Dendritic cell treated with granulocyte-macrophage colony-stimulating factor and Interleukin-4, amounts not matched to agents 40 ng/mL and 50 ng/mL, for 4 days (primary cell): Measurements from ENCODE around the gene CD48.

ENCODE experiments used
- H3K27ac Mint-ChIP-seq: one replicate; pipeline ENCODE4 v1.8.0; 2022; ENCODE audit warnings: mild to moderate bottlenecking, mixed read lengths
- H3K27me3 Mint-ChIP-seq: one replicate; pipeline ENCODE4 v1.8.0; 2022; ENCODE audit warnings: mild to moderate bottlenecking, mixed read lengths
- H3K36me3 Mint-ChIP-seq: one replicate; pipeline ENCODE4 v1.8.0; 2022; ENCODE audit warnings: low read depth, mixed read lengths
- H3K4me1 Mint-ChIP-seq: one replicate; pipeline ENCODE4 v1.8.0; 2022; ENCODE audit warnings: low read depth, mixed read lengths
- H3K4me3 Mint-ChIP-seq: one replicate; pipeline ENCODE4 v1.8.0; 2022; ENCODE audit warnings: mild to moderate bottlenecking, moderate library complexity, mixed read lengths
- H3K9me3 Mint-ChIP-seq: one replicate; pipeline ENCODE4 v1.8.0; 2022; ENCODE audit warnings: mixed read lengths
- intact Hi-C: fragments of 100-400 bp; cut with micrococcal nuclease; formaldehyde crosslinking; loops from one replicate; pipeline ENCODE4 v1.15.0; 2022

CD48 gene, protein sequence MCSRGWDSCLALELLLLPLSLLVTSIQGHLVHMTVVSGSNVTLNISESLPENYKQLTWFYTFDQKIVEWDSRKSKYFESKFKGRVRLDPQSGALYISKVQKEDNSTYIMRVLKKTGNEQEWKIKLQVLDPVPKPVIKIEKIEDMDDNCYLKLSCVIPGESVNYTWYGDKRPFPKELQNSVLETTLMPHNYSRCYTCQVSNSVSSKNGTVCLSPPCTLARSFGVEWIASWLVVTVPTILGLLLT

DNA sequence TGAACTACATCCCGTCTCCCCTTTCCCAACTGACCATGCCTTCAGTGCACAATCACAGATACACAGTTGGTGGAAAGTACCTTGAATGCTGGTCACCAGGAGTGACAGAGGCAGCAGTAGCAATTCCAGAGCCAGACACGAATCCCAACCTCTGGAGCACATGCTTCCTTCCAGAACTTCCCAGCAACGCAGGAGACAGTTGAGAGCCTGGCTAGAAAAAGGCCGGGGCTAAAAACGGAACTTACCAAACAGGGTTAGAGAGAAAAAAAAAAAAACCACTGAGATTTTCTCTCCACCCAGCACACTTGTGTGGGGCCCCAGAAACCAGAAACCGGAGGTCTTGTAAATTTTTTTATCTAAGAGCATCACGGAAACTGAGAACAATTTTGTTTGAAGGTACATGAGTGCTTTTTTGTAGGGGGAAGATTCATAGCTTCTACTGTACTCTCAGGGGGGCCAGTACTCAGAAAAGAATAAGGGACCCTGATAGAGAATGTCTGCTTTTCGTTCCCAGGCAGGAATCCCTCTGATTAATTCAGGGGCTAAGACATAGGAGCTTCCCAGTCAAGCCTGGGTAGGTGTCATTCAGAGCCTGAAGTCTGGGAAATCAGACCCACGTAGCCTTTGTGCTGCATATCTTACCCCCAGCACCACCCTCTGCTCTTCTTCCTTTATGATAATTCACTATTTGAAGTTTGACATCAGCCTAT lies at the start of gene CD48:
Gene CD48, minus strand, starts transcription at position 221 of the 710 bp plus-strand sequence. Its CDS starts 59 bp downstream, at position 162.
- no peaks in the 10 kb centered on the region for H3K36me3 Mint-ChIP-seq
- H3K27me3 Mint-ChIP-seq, result no peaks in the 10 kb centered on the region
- peaks cover 50% of the 10 kb centered on the region for H3K4me1 Mint-ChIP-seq
- H3K4me3 Mint-ChIP-seq, result peak within 1 kb of the TSS; percentile 72
- H3K27ac Mint-ChIP-seq, result peak within 1 kb of the TSS; percentile 86
- intact Hi-C loops, result no loop called here
- no peaks in the 10 kb centered on the region for H3K9me3 Mint-ChIP-seq

DNA sequence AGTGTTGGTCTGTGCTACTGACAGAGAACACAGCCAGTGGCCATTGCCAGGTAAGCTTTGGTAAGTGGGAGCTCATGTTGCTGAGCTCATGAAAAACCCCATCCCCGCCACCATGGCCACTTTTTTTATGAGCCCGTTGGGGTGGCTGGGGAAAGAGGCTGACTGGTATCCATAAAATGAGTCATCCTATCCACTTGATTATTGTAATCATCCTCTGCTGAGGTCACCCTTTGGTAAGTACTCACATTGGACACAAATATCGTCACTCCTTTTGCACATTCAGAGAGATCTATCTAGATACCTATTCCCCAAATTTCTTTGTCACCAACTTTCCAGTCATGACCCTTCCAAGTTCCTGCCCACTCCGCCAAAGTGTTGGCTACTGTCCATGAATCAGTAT lies 49.4 kb upstream of the CD48 start:
- Mint-ChIP-seq H3K27me3 (peaks cover under 1% of the 10 kb centered on the region), H3K4me1 (no peaks in the 10 kb centered on the region), H3K27ac (no peak overlapping the region), H3K4me3 (no peak overlapping the region), H3K9me3 (no peaks in the 10 kb centered on the region), H3K36me3 (no peaks in the 10 kb centered on the region)
- intact Hi-C loops, result no loop called here

DNA sequence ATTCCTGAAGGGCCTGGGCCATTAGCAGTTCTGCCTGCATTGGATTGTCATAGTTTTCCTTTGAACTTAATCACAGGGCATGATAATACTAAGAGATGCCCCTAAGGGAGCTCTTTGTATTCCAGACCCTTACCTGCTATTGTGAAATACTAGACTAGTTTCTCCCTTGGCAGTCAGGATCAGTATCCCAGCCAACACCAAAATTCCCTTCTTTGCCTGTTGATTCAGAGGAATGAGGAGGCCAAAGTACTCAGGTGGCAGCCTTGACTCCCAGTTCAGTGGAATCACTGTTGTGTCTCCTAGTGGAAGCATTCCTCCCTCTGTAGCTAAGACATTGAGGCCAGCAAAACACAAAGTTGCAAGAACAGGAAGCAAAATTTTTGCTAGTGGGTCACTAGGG lies 48.1 kb upstream of the CD48 start:
- Mint-ChIP-seq H3K27ac (no peak overlapping the region), H3K9me3 (no peaks in the 10 kb centered on the region)

DNA sequence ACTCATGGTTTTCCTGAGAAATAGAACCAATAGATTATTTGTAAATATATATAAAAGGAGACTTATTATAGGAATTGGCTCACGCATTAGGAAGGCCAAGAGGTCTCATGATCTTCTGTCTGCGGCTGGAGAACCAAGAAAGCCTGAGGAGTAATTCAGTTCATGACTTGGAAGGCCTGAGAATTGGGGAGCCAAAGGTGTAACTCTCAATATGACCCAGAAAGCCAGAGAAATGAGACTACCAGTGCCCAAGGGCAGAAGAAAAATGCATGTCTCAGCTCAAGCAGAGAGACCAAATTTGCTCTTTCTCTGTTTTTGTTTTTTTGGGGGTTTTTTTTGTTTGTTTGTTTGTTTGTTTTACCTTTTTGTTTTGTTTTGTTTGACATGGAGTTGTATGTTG lies 46.9 kb upstream of the CD48 start:
- intact Hi-C loops, result no loop called here
- no peaks in the 10 kb centered on the region for H3K4me1 Mint-ChIP-seq
- H3K4me3 Mint-ChIP-seq, result no peak overlapping the region
- H3K36me3 Mint-ChIP-seq, result no peaks in the 10 kb centered on the region
- no peaks in the 10 kb centered on the region for H3K9me3 Mint-ChIP-seq
- H3K27me3 Mint-ChIP-seq, result peaks cover 3% of the 10 kb centered on the region
- H3K27ac Mint-ChIP-seq, result no peak overlapping the region

More for the DNA sequence above, 48.1 kb upstream of the CD48 start:
- Mint-ChIP-seq H3K27me3 (peaks cover 3% of the 10 kb centered on the region), H3K4me3 (no peak overlapping the region), H3K4me1 (no peaks in the 10 kb centered on the region), H3K36me3 (no peaks in the 10 kb centered on the region)
- intact Hi-C loops, result no loop called here

DNA sequence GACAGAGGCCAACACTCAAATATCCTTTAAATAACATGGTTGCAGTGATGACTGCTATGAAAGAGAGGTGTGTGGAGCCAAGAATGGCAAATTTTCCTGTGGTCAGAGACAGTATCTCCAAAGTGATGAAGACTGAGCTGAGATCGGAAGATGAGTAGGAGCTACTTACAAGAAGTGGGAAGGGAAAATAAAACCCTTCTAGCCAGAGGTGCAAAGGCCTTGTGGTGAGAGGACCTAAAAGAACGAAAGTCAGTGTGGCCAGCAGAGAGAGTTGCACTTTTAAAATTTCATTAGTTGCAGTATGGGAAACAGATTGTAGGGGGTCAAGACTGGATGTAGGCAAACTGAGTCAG lies 45.2 kb upstream of the CD48 start:
- H3K9me3 Mint-ChIP-seq, result no peaks in the 10 kb centered on the region
- no peaks in the 10 kb centered on the region for H3K4me1 Mint-ChIP-seq
- intact Hi-C loops, result no loop called here
- no peak overlapping the region for H3K4me3 Mint-ChIP-seq
- H3K27me3 Mint-ChIP-seq, result peaks cover 5% of the 10 kb centered on the region
- no peak overlapping the region for H3K27ac Mint-ChIP-seq
- no peaks in the 10 kb centered on the region for H3K36me3 Mint-ChIP-seq

DNA sequence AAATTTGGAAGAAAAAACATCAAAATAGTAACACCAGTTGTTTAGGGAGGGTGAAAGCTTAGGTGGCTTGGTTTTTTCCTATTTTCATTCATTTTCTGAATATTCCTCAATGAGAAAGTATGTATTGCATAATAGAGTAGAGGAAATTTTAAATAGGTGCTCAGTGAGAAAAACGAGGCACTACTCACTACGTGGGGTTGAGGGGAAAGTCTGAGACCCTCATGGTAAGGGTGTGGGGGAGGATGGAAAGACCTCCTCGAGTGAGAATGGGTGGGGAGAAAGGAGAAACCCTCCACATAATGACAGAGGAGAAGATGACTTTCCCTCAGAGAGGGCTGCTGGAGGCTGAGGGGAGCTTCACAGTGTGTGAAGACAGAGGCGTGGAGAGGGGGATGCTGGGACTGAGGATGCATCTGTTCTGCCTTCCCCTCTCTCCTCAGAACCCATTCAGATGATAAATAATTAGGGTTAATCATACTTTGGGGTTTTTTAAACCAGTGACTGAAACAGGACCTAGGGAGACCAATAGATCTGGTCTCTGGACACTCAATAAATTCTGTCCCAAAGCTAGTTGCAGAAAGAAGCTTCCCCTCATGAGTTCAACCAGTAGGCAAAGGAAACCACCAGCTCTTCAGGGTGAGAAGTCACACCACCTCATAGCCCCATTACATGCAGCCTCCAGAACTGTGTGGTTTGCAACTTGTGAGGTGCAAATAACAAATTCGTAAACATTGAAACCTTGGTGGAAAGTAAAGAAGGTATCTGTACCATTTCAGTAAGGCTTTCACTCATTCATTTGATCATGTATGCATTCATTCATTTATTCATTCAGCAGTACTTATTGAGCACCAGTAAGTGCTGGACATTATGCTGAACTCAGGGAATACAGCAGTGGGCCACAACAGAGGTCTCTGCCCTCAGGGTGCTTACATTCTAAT lies 44.6 kb upstream of the CD48 start:
- Mint-ChIP-seq H3K9me3 (no peaks in the 10 kb centered on the region), H3K27ac (no peak overlapping the region), H3K27me3 (peaks cover 5% of the 10 kb centered on the region), H3K36me3 (no peaks in the 10 kb centered on the region), H3K4me1 (no peaks in the 10 kb centered on the region), H3K4me3 (no peak overlapping the region)
- intact Hi-C loops, result no loop called here

DNA sequence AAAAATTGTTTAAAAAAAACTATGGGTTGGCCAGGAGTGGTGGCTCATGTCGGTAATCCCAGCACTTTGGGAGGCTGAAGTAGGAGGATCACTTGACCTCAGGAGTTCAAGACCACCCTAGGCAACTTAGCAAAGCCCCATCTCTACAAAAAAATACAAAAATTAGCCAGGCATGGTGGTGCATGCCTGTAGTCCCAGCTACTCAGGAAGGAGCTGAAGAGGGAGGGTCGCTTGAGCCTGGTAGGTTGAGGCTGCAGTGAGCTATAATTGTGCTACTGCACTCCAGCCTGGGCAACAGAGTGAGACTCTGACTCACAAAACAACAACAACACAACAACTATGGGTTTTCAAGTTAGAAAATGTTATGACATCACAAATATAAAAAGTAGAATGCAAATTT lies 43.8 kb upstream of the CD48 start:
- Mint-ChIP-seq H3K4me3 (no peak overlapping the region), H3K36me3 (no peaks in the 10 kb centered on the region), H3K27ac (no peak overlapping the region), H3K4me1 (peaks cover 7% of the 10 kb centered on the region), H3K9me3 (no peaks in the 10 kb centered on the region), H3K27me3 (peaks cover 7% of the 10 kb centered on the region)
- intact Hi-C loops, result no loop called here

DNA sequence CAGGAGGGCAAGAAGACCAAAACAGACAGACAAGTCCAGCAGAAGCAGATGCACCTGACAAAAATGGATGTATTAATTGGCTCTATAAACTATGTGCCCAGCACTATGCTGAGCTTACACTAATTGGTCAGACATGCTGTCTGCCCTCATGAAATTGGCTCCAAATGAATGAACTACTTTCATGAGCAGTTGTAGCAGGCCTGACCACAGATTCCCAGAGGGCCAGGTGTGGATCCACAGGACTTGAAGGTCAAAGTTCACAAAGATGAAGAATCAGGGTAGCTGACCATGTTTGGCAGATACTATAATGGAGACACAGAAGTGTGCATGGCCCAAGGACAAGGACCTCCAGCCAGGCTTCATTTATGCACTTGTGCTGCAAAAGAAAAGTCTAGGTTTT lies 42.0 kb upstream of the CD48 start:
- H3K27me3 Mint-ChIP-seq, result peaks cover 7% of the 10 kb centered on the region
- H3K4me1 Mint-ChIP-seq, result peaks cover 16% of the 10 kb centered on the region
- H3K36me3 Mint-ChIP-seq, result no peaks in the 10 kb centered on the region
- no peak overlapping the region for H3K4me3 Mint-ChIP-seq
- intact Hi-C loops, result no loop called here
- no peak overlapping the region for H3K27ac Mint-ChIP-seq
- no peaks in the 10 kb centered on the region for H3K9me3 Mint-ChIP-seq

DNA sequence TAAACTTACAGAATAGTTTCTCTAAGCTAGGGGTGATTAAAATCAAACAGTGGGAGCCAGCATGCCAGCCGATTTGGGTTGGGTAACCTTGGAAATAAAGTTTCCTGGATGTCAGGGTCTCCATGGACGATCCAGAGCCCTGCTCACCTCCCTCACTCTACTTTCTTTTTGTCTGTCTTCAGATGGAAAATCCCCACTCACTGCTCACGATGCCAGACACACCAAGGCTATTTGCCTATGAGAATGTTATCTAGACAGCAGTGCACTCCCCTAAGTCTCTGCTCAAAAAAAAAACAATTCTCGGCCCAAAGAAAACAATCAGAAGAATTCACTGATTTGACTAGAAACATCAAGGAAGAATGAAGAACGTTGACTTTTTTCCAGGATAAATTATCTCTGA lies 41.3 kb upstream of the CD48 start:
- no peak overlapping the region for H3K4me3 Mint-ChIP-seq
- no peak overlapping the region for H3K27ac Mint-ChIP-seq
- intact Hi-C loops, result no loop called here
- peaks cover 23% of the 10 kb centered on the region for H3K4me1 Mint-ChIP-seq
- no peaks in the 10 kb centered on the region for H3K9me3 Mint-ChIP-seq
- peaks cover 7% of the 10 kb centered on the region for H3K27me3 Mint-ChIP-seq
- no peaks in the 10 kb centered on the region for H3K36me3 Mint-ChIP-seq

DNA sequence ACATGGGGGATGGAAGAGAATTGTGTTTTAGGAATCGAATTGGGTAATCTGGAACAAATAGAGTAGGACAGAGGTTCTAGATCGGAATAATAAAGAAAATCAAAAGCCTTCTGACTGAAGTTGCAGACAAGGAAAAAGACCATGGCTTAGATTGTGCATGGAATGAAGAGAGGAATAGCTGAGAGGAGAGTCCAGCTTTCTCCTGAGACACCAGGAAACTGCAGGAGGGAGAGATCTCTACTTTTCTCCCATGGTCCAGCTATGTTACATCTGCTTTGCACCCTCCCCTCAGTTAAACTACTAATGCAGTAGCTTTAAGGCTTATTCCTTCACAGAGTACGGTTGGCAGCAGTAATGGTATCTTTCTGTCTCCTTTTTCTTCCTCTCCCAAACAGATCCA lies 40.8 kb upstream of the CD48 start:
- Mint-ChIP-seq H3K27me3 (peaks cover 7% of the 10 kb centered on the region), H3K9me3 (no peaks in the 10 kb centered on the region), H3K4me1 (peaks cover 24% of the 10 kb centered on the region), H3K36me3 (no peaks in the 10 kb centered on the region), H3K27ac (no peak overlapping the region), H3K4me3 (no peak overlapping the region)
- intact Hi-C loops, result no loop called here

DNA sequence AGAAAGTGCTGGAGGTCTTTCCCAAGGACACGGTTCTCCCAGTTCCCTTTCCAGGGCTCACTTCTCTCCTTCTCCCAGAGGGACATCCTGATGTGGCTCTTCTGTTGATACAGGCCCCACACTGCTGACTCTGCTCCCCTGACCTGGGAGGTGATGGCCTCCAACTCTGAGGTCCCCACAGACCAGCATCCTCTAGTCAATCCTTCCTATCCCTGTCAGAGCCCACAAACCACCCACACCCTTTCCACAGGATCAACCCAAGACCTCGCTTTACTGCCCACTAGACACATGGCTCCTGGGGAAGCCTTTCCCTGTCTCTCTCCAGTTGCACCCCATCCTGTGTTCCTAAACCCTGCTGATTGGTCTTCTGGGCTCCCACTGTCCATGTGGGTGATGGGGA lies 39.0 kb upstream of the CD48 start:
- no peaks in the 10 kb centered on the region for H3K36me3 Mint-ChIP-seq
- peaks cover 24% of the 10 kb centered on the region for H3K4me1 Mint-ChIP-seq
- intact Hi-C loops, result no loop called here

DNA sequence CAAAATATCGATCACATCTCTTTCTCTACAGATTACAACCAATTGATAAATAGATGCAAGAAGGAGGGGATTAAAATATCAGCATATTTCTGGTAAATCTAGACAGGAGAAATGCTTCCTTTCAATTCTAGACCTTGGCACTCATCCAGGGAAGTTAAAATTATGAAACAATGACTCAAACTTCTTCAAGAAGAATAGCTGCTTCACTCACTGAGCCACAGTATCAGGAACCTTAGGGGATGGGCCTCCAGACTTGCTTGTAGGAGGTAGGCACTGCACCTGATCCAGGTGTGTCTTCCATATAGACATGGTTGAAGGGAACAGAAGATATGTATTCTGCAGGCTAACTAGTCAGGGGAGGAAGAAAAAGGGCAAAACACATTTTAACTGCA lies 37.3 kb upstream of the CD48 start:
- Mint-ChIP-seq H3K4me1 (peaks cover 37% of the 10 kb centered on the region), H3K9me3 (no peaks in the 10 kb centered on the region), H3K27me3 (peaks cover 4% of the 10 kb centered on the region), H3K27ac (peak overlapping the region; percentile 39), H3K36me3 (no peaks in the 10 kb centered on the region), H3K4me3 (no peak overlapping the region)
- intact Hi-C loops, result no loop called here

More for the DNA sequence above, 39.0 kb upstream of the CD48 start:
- Mint-ChIP-seq H3K4me3 (no peak overlapping the region), H3K27me3 (peaks cover 4% of the 10 kb centered on the region), H3K27ac (no peak overlapping the region), H3K9me3 (no peaks in the 10 kb centered on the region)

DNA sequence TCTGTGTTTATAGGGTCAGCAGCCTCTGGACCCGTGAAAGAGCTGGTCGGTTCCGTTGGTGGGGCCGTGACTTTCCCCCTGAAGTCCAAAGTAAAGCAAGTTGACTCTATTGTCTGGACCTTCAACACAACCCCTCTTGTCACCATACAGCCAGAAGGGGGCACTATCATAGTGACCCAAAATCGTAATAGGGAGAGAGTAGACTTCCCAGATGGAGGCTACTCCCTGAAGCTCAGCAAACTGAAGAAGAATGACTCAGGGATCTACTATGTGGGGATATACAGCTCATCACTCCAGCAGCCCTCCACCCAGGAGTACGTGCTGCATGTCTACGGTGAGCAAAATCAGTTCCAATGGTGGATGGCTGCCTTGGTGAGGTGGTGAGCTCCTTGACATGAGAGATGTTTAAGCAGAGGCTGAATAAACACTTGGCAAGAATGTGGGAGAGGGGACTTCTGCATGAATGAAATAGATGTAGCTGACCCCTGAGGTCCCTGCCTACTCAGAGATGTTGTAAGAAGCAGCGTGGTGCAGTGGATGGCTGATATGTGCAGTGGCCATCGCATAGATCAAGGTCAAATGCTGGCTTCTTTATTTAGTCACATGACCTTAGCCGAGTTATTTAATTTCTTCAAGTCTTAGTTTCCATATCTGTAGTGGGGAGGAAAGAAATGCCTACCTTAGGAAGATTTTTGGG lies 36.7 kb upstream of the CD48 start:
- Mint-ChIP-seq H3K36me3 (no peaks in the 10 kb centered on the region), H3K27ac (peak overlapping the region; percentile 46), H3K4me1 (peaks cover 43% of the 10 kb centered on the region), H3K4me3 (no peak overlapping the region), H3K9me3 (no peaks in the 10 kb centered on the region), H3K27me3 (peaks cover 4% of the 10 kb centered on the region)
- intact Hi-C loops, result no loop called here

DNA sequence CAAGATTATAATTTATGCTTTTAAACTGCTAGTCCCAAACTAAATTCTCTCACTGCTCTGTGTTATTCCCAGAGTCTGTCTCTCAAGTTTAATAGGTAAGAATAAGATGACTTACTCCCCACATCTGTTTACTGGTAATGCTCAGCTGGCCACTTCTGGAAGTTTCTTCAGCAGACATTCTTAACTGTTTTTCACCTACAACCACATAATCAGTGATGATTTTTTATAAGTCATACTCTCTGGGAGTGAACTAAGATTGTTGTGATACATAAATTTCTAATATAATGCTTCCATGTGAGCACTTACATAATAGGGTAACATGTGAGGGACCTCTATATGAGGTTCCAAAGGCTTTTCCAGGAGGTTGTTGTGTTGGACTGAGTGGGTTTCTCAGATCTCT lies 36.1 kb upstream of the CD48 start:
- Mint-ChIP-seq H3K36me3 (no peaks in the 10 kb centered on the region), H3K4me3 (no peak overlapping the region)
- intact Hi-C loops, result no loop called here

More for the DNA sequence above, 36.1 kb upstream of the CD48 start:
- Mint-ChIP-seq H3K9me3 (no peaks in the 10 kb centered on the region), H3K27me3 (peaks cover 2% of the 10 kb centered on the region), H3K27ac (no peak overlapping the region), H3K4me1 (peaks cover 49% of the 10 kb centered on the region)
